ENCODE measurements around the gene MRPS6. TPM values are rescaled to one million over a fixed set of nuclear protein-coding genes. Genes with fewer than 3 reads are reported as not detected.

MRPS6 gene
- total and polyA plus RNA-seq, 8 donors = 50.5 to 92.6 (median 78.9) TPM

DNA sequence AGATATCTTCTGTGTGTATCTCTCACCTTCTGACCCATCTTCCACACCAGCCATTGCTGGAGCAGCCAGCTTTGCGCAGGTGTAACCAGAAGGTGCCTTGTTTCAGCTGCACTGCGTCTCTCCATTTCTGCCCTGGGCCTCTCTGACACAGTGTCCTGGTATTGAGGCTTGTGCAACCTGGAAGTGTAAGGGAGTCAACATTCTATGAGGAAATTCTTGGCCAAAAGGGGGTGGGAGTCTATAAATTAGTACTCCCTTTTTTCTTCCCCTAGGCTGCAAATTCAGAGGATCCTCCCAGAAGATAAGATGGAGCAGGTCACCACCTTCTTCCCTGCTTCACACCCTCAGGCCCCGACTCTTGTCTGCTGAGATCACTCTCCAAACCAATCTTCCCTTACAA, 109.1 kb downstream of the MRPS6 start:
- intact Hi-C loops (cut with DNase I) = no loop called here
- TF ChIP-seq, protein P1, sequence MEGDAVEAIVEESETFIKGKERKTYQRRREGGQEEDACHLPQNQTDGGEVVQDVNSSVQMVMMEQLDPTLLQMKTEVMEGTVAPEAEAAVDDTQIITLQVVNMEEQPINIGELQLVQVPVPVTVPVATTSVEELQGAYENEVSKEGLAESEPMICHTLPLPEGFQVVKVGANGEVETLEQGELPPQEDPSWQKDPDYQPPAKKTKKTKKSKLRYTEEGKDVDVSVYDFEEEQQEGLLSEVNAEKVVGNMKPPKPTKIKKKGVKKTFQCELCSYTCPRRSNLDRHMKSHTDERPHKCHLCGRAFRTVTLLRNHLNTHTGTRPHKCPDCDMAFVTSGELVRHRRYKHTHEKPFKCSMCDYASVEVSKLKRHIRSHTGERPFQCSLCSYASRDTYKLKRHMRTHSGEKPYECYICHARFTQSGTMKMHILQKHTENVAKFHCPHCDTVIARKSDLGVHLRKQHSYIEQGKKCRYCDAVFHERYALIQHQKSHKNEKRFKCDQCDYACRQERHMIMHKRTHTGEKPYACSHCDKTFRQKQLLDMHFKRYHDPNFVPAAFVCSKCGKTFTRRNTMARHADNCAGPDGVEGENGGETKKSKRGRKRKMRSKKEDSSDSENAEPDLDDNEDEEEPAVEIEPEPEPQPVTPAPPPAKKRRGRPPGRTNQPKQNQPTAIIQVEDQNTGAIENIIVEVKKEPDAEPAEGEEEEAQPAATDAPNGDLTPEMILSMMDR (IDR thresholded peaks at IDR 0.05) = no peak
- Histone ChIP-seq H3K4me1 (no peaks in the 10 kb centered on the region), H3K9me3 (no peaks in the 10 kb centered on the region), H3K4me3 (no peak overlapping the region), H3K36me3 (no peaks in the 10 kb centered on the region), H3K27me3 (no peaks in the 10 kb centered on the region), H3K27ac (no peak overlapping the region)
- DNase-seq (no peak), ATAC-seq (no peak)

DNA sequence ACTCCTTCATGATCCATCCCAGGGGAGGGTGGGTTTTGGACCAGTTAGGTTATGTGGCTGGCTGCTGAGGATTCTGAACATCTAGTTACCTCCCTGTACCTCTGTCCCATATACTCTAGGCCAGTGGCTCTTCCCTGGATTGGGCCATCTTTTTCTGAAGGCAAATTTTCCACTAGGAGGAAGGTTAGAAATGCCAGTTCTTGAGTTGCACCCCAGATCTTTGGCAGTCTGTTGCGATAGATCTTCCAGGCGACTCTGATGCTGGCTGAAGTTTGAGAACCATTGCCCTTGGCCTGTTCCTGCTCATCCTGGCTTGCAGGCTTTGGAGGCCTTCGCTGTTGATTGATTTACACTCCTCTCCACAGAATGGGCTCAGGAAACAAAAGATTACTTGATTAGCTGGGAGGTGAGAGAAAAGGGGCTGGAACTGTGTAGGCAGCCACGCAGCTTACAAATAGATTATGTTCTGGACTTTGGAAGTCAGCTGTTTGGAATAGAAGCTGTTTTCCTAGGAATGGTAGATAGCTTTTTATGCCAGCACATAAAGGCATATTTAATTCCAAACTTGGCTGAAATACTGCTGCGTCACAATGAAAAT, 110.1 kb downstream of the MRPS6 start:
- ATAC-seq (no peak), DNase-seq (no peak)
- Histone ChIP-seq H3K9me3 (no peaks in the 10 kb centered on the region), H3K27me3 (no peaks in the 10 kb centered on the region), H3K4me1 (no peaks in the 10 kb centered on the region), H3K4me3 (no peak overlapping the region), H3K36me3 (no peaks in the 10 kb centered on the region), H3K27ac (no peak overlapping the region)
- TF ChIP-seq, protein P1 (IDR thresholded peaks at IDR 0.05) = no peak
- intact Hi-C loops (cut with DNase I) = no loop called here

DNA sequence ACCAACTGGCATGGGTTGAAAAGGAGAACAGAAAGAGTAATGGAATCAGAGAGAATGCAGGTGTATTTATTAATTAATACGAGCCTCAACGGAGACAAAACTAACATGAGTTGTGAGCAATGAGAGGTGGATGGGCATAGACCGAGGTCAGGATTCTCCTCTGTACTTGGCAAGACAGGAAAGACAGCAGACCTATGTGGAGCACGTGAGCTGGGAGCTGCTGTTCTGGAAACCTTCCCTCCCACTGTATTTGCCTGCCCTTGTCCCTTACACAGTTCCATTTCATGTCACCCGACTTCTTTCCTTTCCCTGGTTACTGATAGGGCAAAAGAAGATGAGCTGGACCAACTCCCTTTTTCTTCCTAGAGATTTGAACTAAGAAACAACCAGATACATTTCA, 110.9 kb downstream of the MRPS6 start:
- no peak overlapping the region for H3K4me3 ChIP-seq
- no peak overlapping the region for H3K27ac ChIP-seq
- TF ChIP-seq, protein P1 (IDR thresholded peaks at IDR 0.05) = no peak
- no peaks in the 10 kb centered on the region for H3K27me3 ChIP-seq
- ATAC-seq = no peak
- no peak for DNase-seq
- peaks cover 0 to 5% of the 10 kb centered on the region in 2 donors for H3K9me3 ChIP-seq
- H3K36me3 ChIP-seq = no peaks in the 10 kb centered on the region
- no peaks in the 10 kb centered on the region for H3K4me1 ChIP-seq
- intact Hi-C loops (cut with DNase I) = no loop called here

DNA sequence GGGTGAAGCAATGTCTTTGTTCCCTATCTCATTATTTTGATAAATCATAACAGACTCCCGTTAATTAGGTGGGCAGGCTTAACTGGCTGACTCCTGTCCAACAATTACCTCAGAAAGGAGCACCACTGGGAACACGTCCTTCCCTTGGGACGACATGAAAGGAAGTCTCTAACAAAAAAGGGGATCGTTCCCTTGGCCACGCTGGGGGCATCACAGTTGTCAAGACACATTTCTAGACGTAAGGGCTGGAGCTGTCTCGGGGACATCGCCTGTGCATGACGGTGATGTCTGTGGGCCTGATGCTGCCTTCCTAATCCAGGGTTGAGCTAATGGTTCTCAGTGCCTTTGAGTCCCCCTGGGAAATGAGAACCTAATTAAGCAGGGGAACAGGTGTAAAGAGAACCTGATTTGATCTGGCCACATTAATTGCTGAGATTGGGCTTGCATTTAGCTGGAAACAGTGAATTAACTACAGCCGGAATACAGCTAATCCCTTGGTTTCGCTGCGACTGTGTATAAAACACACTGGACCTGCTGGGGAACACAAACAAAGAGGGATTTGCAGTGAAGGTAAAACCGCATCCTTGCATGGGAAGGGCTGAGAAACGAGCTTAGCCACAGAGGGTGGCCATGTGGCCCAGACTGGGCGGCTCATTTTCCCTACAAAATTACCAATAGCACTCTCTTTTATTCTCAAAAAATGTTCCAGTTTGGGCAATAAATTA, 111.8 kb downstream of the MRPS6 start:
- TF ChIP-seq, protein P1 (IDR thresholded peaks at IDR 0.05) = no peak
- DNase-seq (no peak), ATAC-seq (no peak)
- no peak overlapping the region for H3K4me3 ChIP-seq
- H3K27ac ChIP-seq = no peak overlapping the region
- no peaks in the 10 kb centered on the region for H3K4me1 ChIP-seq
- H3K9me3 ChIP-seq = peaks cover 0 to 5% of the 10 kb centered on the region in 2 donors
- no peaks in the 10 kb centered on the region for H3K36me3 ChIP-seq
- intact Hi-C loops (cut with DNase I) = no loop called here
- no peaks in the 10 kb centered on the region for H3K27me3 ChIP-seq

DNA sequence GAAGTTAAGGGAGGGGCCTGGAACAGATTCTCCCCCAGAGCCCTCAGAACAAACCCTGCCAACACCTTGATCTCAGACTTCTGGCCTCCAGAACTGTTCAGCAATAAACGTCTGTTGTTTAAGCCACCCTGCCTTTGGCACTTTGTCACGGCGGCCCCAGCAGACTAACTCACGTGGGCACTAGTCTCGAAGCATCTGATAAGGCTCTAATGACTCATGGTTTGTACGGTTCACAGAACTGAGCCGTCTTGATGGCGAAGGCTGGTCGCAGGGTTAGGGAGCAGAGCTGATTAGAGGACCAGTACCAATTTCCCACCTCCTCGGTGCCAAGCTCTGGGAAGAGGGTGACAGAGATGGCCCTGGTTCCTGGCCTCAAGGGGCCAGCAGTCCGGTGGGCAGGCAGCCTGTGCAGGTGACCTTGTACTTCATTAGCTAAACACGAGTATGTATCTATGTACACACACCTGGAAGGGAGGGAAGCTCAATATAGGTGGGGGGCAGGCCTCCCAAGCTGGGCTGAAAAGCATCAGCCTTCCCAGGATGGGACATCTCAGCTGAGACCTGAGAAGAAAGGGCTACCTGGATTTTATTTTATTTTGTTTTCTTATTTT, 112.8 kb downstream of the MRPS6 start:
- H3K27ac ChIP-seq = no peak overlapping the region
- intact Hi-C loops (cut with DNase I) = no loop called here

More for the DNA sequence above, 112.8 kb downstream of the MRPS6 start:
- Histone ChIP-seq H3K4me1 (no peaks in the 10 kb centered on the region), H3K36me3 (no peaks in the 10 kb centered on the region), H3K27me3 (no peaks in the 10 kb centered on the region), H3K4me3 (no peak overlapping the region), H3K9me3 (peaks cover 0 to 5% of the 10 kb centered on the region in 2 donors)
- ATAC-seq (no peak), DNase-seq (no peak)
- TF ChIP-seq, protein P1 (IDR thresholded peaks at IDR 0.05) = no peak
